GM23338 (cell line): ENCODE data around the gene ATP6V1E1.

Source experiments
- CREB1 ChIP-seq: fragments of 250-450 bp; sonication (Bioruptor Pico); IDR thresholded peaks from 2 replicates; pipeline ENCODE4 v1.5.0; 2020; ENCODE audit warnings: low read depth, mild to moderate bottlenecking, moderate library complexity
- CTCF ChIP-seq, 2 experiments: fragments of 200-600 bp in 1 of 2; sonication (generic) in 1 of 2; conservative IDR thresholded peaks; 2 replicates each; pipeline versions ENCODE4 v1.5.1 to v1.6.1; 2016 to 2017; ENCODE audit warnings: antibody characterized with exemption in 2 of 2, low read depth in 2 of 2, mild to moderate bottlenecking in 2 of 2, moderate library complexity in 1 of 2
- ETS1 ChIP-seq: IDR thresholded peaks from 2 replicates; pipeline ENCODE4 v1.6.1; 2016; ENCODE audit warnings: antibody characterized with exemption
- EZH2 ChIP-seq: fragments of 200-600 bp; sonication (generic); IDR thresholded peaks from one replicate; pipeline ENCODE4 v1.8.0; 2017; ENCODE audit warnings: antibody characterized with exemption, mild to moderate bottlenecking, low read depth; ENCODE audit not compliant: unreplicated experiment
- EZH2phosphoT487 ChIP-seq: fragments of 200-600 bp; sonication (generic); IDR thresholded peaks from one replicate; pipeline ENCODE4 v1.8.1; 2018; ENCODE audit warnings: antibody characterized with exemption; ENCODE audit not compliant: unreplicated experiment
- JUNB ChIP-seq: IDR thresholded peaks from one replicate; pipeline ENCODE4 v1.6.1; 2016; ENCODE audit warnings: antibody characterized with exemption; ENCODE audit not compliant: unreplicated experiment
- NANOG ChIP-seq: IDR thresholded peaks from 2 replicates; pipeline ENCODE4 v1.6.1; 2016; ENCODE audit warnings: antibody characterized with exemption, borderline replicate concordance
- POLR2AphosphoS5 ChIP-seq: IDR thresholded peaks from 2 replicates; pipeline ENCODE4 v1.6.1; 2016; ENCODE audit warnings: antibody characterized with exemption, low read depth
- REST ChIP-seq: IDR thresholded peaks from one replicate; pipeline ENCODE4 v1.6.1; 2018; ENCODE audit warnings: antibody characterized with exemption; ENCODE audit not compliant: unreplicated experiment
- STAT1 ChIP-seq: IDR thresholded peaks from one replicate; pipeline ENCODE4 v1.6.1; 2016; ENCODE audit warnings: antibody characterized with exemption; ENCODE audit not compliant: unreplicated experiment
- ZNF331 ChIP-seq: fragments of 250-450 bp; sonication (Bioruptor Pico); IDR thresholded peaks from 2 replicates; pipeline ENCODE4 v1.5.0; 2020; ENCODE audit warnings: low read depth, mild to moderate bottlenecking, moderate library complexity

- TF ChIP-seq CTCF (conservative IDR thresholded peaks at IDR 0.05; ENCODE audit: low read depth in 2 of 2) (no peak), CREB1 (no peak), ETS1 (no peak), REST (no peak), POLR2AphosphoS5 (no peak), NANOG (no peak), EZH2 (no peak), EZH2phosphoT487 (no peak), ZNF331 (CRISPR knock-in tag) (no peak), JUNB (no peak), STAT1 (no peak)
These were observed 22.1 kb downstream of the ATP6V1E1 start for GRCh38 chr22:17606496-17606895.
